HG03378 (cell line): ENCODE results near the gene ITGB1BP1.

ENCODE experiments used
- ATAC-seq: cut with Tn5 transposase; IDR thresholded peaks from one replicate; pipeline ENCODE4 v1.9.1; 2021; ENCODE audit warnings: mild to moderate bottlenecking, moderate library complexity; ENCODE audit not compliant: unreplicated experiment

Gene ITGB1BP1

GRCh38 chr2:9380702-9381628 is 42.4 kb downstream of the ITGB1BP1 start:
- ATAC-seq, result no peak

GRCh38 chr2:9379391-9379755 is 44.0 kb downstream of the ITGB1BP1 start:
- no peak for ATAC-seq

- ATAC-seq, result no peak
These were observed 44.6 kb downstream of the ITGB1BP1 start for GRCh38 chr2:9378433-9379390.

- ATAC-seq, result no peak
These were observed 45.7 kb downstream of the ITGB1BP1 start for GRCh38 chr2:9377461-9378097.

GRCh38 chr2:9375857-9376428 is 47.4 kb downstream of the ITGB1BP1 start:
- no peak for ATAC-seq

- no peak for ATAC-seq
These were observed 49.1 kb downstream of the ITGB1BP1 start for GRCh38 chr2:9374071-9374730.

GRCh38 chr2:9373476-9373875 is 49.9 kb downstream of the ITGB1BP1 start:
- no peak for ATAC-seq

- ATAC-seq, result no peak
These were observed 50.3 kb downstream of the ITGB1BP1 start for GRCh38 chr2:9373047-9373446.

GRCh38 chr2:9370746-9371145 is 52.6 kb downstream of the ITGB1BP1 start:
- ATAC-seq, result no peak

- no peak for ATAC-seq
These were observed 57.3 kb downstream of the ITGB1BP1 start for GRCh38 chr2:9366026-9366425.

GRCh38 chr2:9365498-9366019 is 57.8 kb downstream of the ITGB1BP1 start:
- no peak for ATAC-seq

- no peak for ATAC-seq
These were observed 58.4 kb downstream of the ITGB1BP1 start for GRCh38 chr2:9364791-9365497.

GRCh38 chr2:9364373-9364772 is 59.0 kb downstream of the ITGB1BP1 start:
- ATAC-seq, result no peak

GRCh38 chr2:9360701-9361100 is 62.6 kb downstream of the ITGB1BP1 start:
- no peak for ATAC-seq

- no peak for ATAC-seq
These were observed 63.2 kb downstream of the ITGB1BP1 start for GRCh38 chr2:9360110-9360509.

- ATAC-seq, result no peak
These were observed 63.9 kb downstream of the ITGB1BP1 start for GRCh38 chr2:9359463-9359862.

- no peak for ATAC-seq
These were observed 64.5 kb downstream of the ITGB1BP1 start for GRCh38 chr2:9358846-9359245.

GRCh38 chr2:9356261-9356660 is 67.1 kb downstream of the ITGB1BP1 start:
- ATAC-seq, result no peak

GRCh38 chr2:9355716-9356115 is 67.6 kb downstream of the ITGB1BP1 start:
- no peak for ATAC-seq
